Islet precursor cell (in vitro differentiated cells): ENCODE data around the gene SLC9B1.
A peak's percentile ranks its signal among the peaks of the same experiment; 100 is the strongest.
"Not testable (repeated sequence)": the region's sequence is repeated elsewhere in the genome, so short reads cannot be mapped to it uniquely, and the experiment has no call there.

Source experiments
- DNase-seq: peaks from one replicate; pipeline ENCODE4 v3.0.0-alpha.2; 2018

Gene SLC9B1

GRCh38 chr4:102871772-102872171, 147.7 kb downstream of the SLC9B1 start:
- DNase-seq: no peak

DNA sequence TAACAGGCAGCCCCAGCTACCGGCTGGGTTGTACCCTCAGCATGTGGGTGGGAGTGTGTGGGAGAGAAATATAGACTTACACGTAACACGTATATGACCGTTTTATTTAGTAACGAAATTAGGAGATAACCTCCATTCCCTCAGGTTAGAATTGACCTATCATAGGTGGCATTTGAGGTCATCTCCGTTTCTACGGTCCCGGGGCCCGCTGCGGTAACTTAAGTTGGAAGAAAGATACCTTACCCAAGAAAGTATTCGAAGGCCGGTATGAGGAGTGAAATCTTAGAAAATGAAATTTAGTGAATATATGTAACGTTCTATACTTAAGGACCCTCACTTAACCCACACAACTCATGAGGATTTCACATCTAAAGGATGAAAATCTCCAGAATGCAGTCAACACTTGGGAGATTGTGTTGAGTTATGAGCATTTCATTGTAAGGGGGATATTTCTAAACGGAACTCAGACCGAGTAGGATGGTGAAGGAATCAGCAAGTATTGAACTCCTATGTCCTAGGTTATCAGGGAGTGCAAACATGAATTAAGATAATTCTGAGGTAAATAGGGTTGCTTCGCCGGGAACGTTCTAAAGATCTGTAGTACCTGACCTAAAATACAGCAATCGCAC, 149.8 kb downstream of the SLC9B1 start:
- no peak for DNase-seq

DNA sequence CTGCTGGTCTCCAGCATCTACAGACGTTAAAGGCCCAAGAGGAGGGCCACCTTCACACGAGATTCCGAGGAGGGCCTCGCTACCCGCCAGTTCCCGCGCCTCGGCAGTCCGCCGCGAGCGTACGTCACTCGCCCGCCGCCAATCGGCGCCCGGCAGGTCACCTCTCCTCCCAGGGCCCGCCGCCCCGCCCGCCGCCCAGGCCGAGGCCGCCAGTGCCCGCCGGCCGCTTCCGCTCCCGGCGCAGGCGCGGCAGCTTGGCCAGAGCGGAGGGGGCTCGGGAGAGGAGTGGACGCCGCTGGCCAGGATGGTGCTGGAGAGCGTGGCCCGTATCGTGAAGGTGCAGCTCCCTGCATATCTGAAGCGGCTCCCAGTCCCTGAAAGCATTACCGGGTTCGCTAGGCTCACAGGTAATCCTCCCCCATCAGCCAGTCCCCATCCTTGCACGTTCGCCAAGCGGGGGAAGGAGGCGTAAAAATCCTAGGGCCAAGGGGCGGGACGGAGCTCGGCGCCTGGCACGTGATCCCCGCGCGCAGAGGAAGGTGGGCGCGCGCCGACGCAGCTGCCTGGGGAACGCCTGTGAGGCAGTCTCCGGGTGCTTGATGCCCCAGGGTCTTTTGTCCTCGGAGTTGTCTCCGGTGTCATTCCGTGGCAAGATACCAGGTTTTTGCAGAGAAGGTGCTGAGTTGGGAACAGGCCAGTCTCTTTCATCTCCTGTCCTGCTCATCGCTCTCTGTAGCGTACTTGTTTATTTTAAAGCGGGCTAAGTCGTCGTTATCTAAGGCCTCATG, 150.5 kb downstream of the SLC9B1 start, which contains the start of gene CISD2:
CISD2 (plus strand) TSS at position 212 of the 788 bp plus-strand sequence; CDS start at position 305, 93 bp downstream.
- DNase-seq: peak; percentile 98

DNA sequence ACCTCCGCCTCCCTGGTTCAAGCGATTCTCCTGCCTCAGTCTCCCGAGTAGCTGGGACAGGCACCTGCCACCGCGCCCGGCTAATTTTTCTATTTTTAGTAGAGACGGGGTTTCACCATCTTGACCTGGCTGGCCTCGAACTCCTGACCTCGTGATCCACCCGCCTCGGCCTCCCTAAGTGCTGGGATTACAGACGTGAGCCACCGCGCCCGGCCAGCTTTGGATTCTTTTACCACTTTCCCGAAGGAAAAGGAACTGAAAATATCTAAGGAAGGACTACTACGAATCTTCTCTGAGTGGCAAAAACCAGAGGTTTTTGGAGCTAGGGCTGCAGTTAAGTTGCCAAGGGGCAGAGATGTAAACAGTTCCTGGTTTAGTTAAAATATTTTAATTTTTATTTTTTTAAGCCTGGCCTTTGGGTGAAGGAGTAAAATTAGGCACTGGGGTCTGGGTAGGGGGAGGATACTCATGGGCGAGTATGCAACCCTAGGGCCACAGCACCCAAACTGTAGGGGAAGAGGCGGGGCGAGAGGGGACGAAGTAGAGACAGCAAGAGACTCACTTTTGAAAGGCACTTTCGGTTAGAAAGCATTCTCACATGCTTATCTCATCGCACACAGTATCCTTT, 151.2 kb downstream of the SLC9B1 start:
- no peak for DNase-seq

DNA sequence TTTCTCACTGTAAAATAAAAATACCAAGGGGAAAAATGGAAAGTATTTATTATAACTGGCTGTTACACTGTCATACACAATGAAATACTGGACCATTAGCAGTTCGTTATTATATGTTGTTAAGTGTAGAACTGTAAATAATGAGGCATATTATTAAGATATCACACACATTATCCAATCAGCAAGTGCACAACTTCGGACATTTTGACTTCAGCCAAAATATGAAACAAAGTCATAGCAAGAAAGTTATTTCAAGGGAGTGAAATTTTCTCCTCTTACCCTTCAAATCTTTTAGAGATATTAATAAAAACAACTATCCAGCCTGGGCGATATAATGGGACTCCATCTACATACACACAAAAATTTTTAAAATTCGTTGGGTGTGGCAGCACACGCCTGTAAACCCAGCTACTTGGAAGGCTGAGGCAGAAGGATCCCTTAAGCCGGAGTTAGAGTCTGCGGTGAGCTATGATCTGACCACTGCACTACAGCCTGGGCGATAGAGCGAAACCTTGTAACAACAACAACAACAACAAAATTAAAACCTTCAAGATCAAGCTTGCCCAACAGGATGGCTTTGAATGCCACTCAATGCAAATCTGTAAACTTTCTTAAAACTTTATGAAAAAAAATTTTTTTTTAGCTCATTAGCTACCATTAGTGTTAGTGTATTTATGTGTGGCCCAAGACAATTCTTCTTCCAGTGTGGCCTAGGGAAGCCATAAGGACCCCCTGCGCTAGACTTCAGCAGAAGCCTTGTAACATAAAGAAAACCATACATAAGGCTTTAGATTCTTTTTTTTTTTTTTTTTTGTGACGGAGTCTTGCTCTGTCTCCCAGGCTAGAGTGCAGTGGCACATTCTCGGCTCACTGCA, 152.0 kb downstream of the SLC9B1 start:
- DNase-seq: no peak

- not testable (repeated sequence) for DNase-seq
Measured at GRCh38 chr4:102865327-102865726, 154.2 kb downstream of the SLC9B1 start.

DNA sequence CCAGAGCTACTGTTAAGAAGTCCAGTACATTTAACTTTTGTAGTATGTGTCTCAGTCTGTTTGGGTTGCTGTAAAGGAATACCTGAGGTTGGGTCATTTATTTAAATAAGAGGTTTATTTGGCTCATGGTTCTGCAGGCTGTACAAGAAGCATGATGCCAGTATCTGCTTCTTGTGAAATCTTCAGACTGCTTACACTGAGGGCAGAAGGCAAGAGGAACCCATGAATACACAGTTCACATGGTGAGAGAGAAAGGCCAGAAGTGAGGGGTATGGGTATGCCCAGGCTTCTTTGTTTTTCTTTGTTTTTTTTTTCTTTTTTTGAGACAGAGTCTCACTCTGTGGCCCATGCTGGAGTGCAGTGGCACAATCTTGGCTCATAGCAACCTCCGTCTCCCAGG, 156.8 kb downstream of the SLC9B1 start:
- DNase-seq: no peak

DNA sequence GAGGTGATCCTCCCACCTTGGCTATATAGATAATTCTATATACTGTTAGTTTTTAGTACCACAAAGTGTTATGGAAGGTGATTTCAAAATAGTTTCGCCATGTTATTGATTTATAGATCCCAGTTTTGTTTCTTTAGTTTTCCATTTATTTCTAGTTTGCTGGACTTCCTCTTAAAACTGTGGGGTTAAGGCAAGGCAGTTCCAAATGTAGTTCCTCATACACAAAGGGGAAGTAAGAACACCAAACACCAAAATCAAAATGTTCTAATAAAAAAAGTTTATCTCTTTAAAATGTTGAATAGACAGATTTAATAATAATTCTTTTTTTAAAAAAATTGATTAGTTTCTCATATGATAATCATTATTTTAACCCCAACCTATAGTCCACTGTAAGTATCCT, 157.5 kb downstream of the SLC9B1 start:
- no peak for DNase-seq

GRCh38 chr4:102860611-102861324, 158.7 kb downstream of the SLC9B1 start:
- no peak for DNase-seq

- DNase-seq: no peak
Measured at GRCh38 chr4:102858828-102859464, 160.6 kb downstream of the SLC9B1 start.
